Mesenchymal stem cell (in vitro differentiated cells and primary cell): Measurements from ENCODE around the gene SHISA7. TPM values are rescaled to one million over a fixed set of nuclear protein-coding genes. Genes with fewer than 3 reads are reported as not detected.

ENCODE experiments used
- DNase-seq: peaks from one replicate; pipeline ENCODE4 v3.0.0-alpha.2; 2013
- H2AFZ ChIP-seq: one replicate; pipeline ENCODE4 v1.6.1; 2013; ENCODE audit warnings: low read depth, mild to moderate bottlenecking, control low read depth, inconsistent platforms, low read length, moderate library complexity
- H2AK5ac ChIP-seq: 2 replicates; pipeline ENCODE4 v1.6.1; 2013; ENCODE audit warnings: low read length, moderate library complexity, mild to moderate bottlenecking, inconsistent platforms; ENCODE audit not compliant: severe bottlenecking
- H2BK120ac ChIP-seq: one replicate; pipeline ENCODE4 v1.6.1; 2013; ENCODE audit warnings: low read depth, mild to moderate bottlenecking, inconsistent platforms, low read length, moderate library complexity
- H2BK12ac ChIP-seq, 2 experiments: one replicate each; pipeline ENCODE4 v1.6.1; 2013; ENCODE audit warnings: inconsistent platforms in 2 of 2, low read length in 2 of 2, mild to moderate bottlenecking in 2 of 2, moderate library complexity in 2 of 2, control low read depth in 1 of 2
- H2BK15ac ChIP-seq: one replicate; pipeline ENCODE4 v1.6.1; 2013; ENCODE audit warnings: mild to moderate bottlenecking, low read depth, inconsistent platforms; ENCODE audit not compliant: poor library complexity, severe bottlenecking
- H2BK5ac ChIP-seq: 2 replicates; pipeline ENCODE4 v1.6.1; 2013; ENCODE audit warnings: low read depth, mild to moderate bottlenecking, low read length, control low read depth, inconsistent platforms; ENCODE audit not compliant: poor library complexity, severe bottlenecking
- H3K14ac ChIP-seq, 2 experiments: one replicate each; pipeline ENCODE4 v1.6.1; 2013; ENCODE audit warnings: inconsistent platforms in 2 of 2, low read length in 2 of 2, control low read depth in 1 of 2, mild to moderate bottlenecking in 1 of 2, moderate library complexity in 1 of 2
- H3K18ac ChIP-seq, 2 experiments: one replicate each; pipeline ENCODE4 v1.6.1; 2013; ENCODE audit warnings: inconsistent platforms in 2 of 2, low read length in 2 of 2, control low read depth in 1 of 2, low read depth in 1 of 2, mild to moderate bottlenecking in 1 of 2
- H3K23ac ChIP-seq, 2 experiments: one replicate each; pipeline ENCODE4 v1.6.1; 2013; ENCODE audit warnings: inconsistent platforms in 2 of 2, low read length in 2 of 2, mild to moderate bottlenecking in 2 of 2, moderate library complexity in 2 of 2, control low read depth in 1 of 2
- H3K27ac ChIP-seq: 2 replicates; pipeline ENCODE4 v1.5.1; 2013; ENCODE audit warnings: mild to moderate bottlenecking, moderate library complexity, low read length, control low read depth, inconsistent platforms; ENCODE audit not compliant: poor library complexity, severe bottlenecking
- H3K27me3 ChIP-seq, 2 experiments: 2 replicates each; pipeline versions ENCODE4 v1.6.1 to v1.7.0; 2013; ENCODE audit warnings: low read length in 2 of 2, mild to moderate bottlenecking in 2 of 2, moderate library complexity in 2 of 2, control low read depth in 1 of 2, inconsistent platforms in 1 of 2; ENCODE audit not compliant: control insufficient read depth in 1 of 2, insufficient read depth in 1 of 2
- H3K36me3 ChIP-seq, 2 experiments: 2 replicates each; pipeline versions ENCODE4 v1.6.1 to v1.7.0; 2013; ENCODE audit warnings: low read length in 2 of 2, control low read depth in 1 of 2, inconsistent platforms in 1 of 2, low read depth in 1 of 2, mild to moderate bottlenecking in 1 of 2; ENCODE audit not compliant: insufficient read depth in 2 of 2, control insufficient read depth in 1 of 2
- H3K4ac ChIP-seq, 2 experiments: one replicate each; pipeline ENCODE4 v1.6.1; 2013; ENCODE audit warnings: inconsistent platforms in 2 of 2, low read length in 2 of 2, mild to moderate bottlenecking in 2 of 2, moderate library complexity in 2 of 2, control low read depth in 1 of 2, low read depth in 1 of 2
- H3K4me1 ChIP-seq: 2 replicates; pipeline ENCODE4 v1.6.1; 2013; ENCODE audit warnings: low read depth, low read length, control low read depth; ENCODE audit not compliant: control insufficient read depth, insufficient read depth
- H3K4me2 ChIP-seq: 2 replicates; pipeline ENCODE4 v1.6.1; 2013; ENCODE audit warnings: low read length, mild to moderate bottlenecking, inconsistent platforms; ENCODE audit not compliant: poor library complexity, severe bottlenecking
- H3K4me3 ChIP-seq, 2 experiments: 2 replicates each; pipeline versions ENCODE4 v1.5.1 to v1.7.0; 2013; ENCODE audit warnings: low read length in 2 of 2, mild to moderate bottlenecking in 2 of 2, control low read depth in 1 of 2, low read depth in 1 of 2; ENCODE audit not compliant: insufficient read depth in 1 of 2
- H3K79me1 ChIP-seq: replicated peaks from 2 replicates; pipeline ENCODE4 v1.6.1; 2013; ENCODE audit warnings: mild to moderate bottlenecking, control low read depth, low read length, inconsistent platforms; ENCODE audit not compliant: poor library complexity, severe bottlenecking
- H3K9ac ChIP-seq: 2 replicates; pipeline ENCODE4 v1.7.0; 2013; ENCODE audit warnings: mild to moderate bottlenecking, low read length, moderate library complexity
- H3K9me3 ChIP-seq: 2 replicates; pipeline ENCODE4 v1.7.0; 2013; ENCODE audit warnings: mild to moderate bottlenecking, low read length; ENCODE audit not compliant: control insufficient read depth
- H4K8ac ChIP-seq: one replicate; pipeline ENCODE4 v1.6.1; 2013; ENCODE audit warnings: inconsistent platforms, mild to moderate bottlenecking, low read length, moderate library complexity
- H4K91ac ChIP-seq: one replicate; pipeline ENCODE4 v1.6.1; 2013; ENCODE audit warnings: mild to moderate bottlenecking, low read length, inconsistent platforms
- WGBS: methylation state at CpG from one replicate; pipeline ENCODE4 v1.1.7; 2013; ENCODE audit warnings: mixed read lengths; 5-methylcytosine and 5-hydroxymethylcytosine counted together
- polyA plus RNA-seq, 2 experiments: library from polyadenylated mRNA; stranded (reverse); fragments of 200-250 nt; gene quantifications; one replicate each; pipeline ENCODE4 v1.2.3, GENCODE V29; 2013

Gene SHISA7
- polyA plus RNA-seq (2013, experiment 1 of 2): not detected
- polyA plus RNA-seq (2013, experiment 2 of 2): under 0.01 TPM

DNA sequence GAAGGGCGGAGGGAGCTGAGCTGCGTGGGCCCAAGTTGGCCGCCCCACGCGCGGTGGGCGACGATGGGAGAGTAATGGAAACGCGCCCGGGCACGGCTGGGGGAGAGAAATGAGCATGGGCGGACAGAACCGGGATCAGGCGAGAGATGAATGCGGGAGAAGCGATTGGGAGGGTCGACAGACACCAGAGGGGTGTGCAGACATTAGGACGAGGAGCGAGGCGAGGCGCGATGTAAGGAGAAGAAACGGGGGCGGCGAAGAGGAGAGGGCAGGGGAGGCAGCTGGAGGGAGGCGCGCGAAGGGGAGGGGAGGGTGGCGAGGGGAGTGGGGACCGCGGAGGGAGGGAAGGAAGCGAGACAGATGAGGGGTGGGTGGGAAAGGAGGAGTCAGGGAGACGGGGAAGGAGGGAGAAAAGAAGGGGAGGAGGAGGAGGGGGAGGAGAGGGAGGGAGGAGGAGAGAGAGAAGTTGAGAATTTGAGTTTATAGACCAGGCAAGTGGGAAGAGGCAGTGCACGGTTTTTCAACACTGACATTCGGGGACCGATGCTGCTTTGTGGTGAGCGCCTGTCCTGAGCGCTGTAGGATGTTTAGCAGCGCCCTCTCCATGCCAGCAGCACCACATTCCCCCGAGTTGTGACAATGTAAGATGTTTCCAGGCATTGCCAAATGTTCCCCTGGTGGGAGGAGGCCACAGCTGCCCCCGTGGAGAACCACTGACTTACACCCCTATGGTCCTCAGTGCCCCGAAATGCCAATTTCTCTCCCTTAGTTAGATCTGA lies at the start of gene SHISA7:
TSS of gene SHISA7 (minus strand) at position 256 of the 779 bp plus-strand sequence. CDS start 437 bp downstream, outside the sequence.
- Histone ChIP-seq H4K91ac (no peak within 1 kb of the TSS), H3K4me3 (no peak within 1 kb of the TSS), H2AFZ (no peak within 1 kb of the TSS), H3K79me1 (no peaks in the 10 kb centered on the region), H3K4me1 (peaks cover 19% of the 10 kb centered on the region), H2BK5ac (no peak within 1 kb of the TSS), H2AK5ac (no peak within 1 kb of the TSS), H3K27ac (no peak within 1 kb of the TSS), H3K36me3 (peaks cover 0 to 2% of the 10 kb centered on the region in 2 experiments), H3K9me3 (no peaks in the 10 kb centered on the region), H4K8ac (no peak within 1 kb of the TSS), H3K27me3 (peaks cover 81 to 85% of the 10 kb centered on the region in 2 experiments), H3K18ac (no peak within 1 kb of the TSS), H3K23ac (no peak within 1 kb of the TSS), H2BK120ac (no peak within 1 kb of the TSS), H2BK15ac (no peak within 1 kb of the TSS), H3K14ac (no peak within 1 kb of the TSS), H3K4ac (no peak within 1 kb of the TSS), H3K9ac (no peak within 1 kb of the TSS), H3K4me2 (no peak within 1 kb of the TSS), H2BK12ac (no peak within 1 kb of the TSS)
- no peak for DNase-seq
- WGBS: 2% methylated on average over 43 of the region's 43 CpGs

- H3K4me2 ChIP-seq: no peak overlapping the region
- no peak overlapping the region for H2BK15ac ChIP-seq
- no peak for DNase-seq
- no peak overlapping the region for H4K91ac ChIP-seq
- peaks cover 49% of the 10 kb centered on the region for H3K4me1 ChIP-seq
- H3K4ac ChIP-seq: no peak overlapping the region
- H3K23ac ChIP-seq: no peak overlapping the region
- WGBS: 77% methylated on average over 12 of the region's 12 CpGs
- no peak overlapping the region for H2BK5ac ChIP-seq
- H3K27me3 ChIP-seq: no peaks in the 10 kb centered on the region
- peaks cover 19 to 54% of the 10 kb centered on the region in 2 experiments for H3K36me3 ChIP-seq
- no peak overlapping the region for H3K18ac ChIP-seq
- peaks cover 7% of the 10 kb centered on the region for H3K79me1 ChIP-seq
- H3K9ac ChIP-seq: no peak overlapping the region
- H3K4me3 ChIP-seq: no peak overlapping the region
- H3K14ac ChIP-seq: no peak overlapping the region
- no peak overlapping the region for H2BK12ac ChIP-seq
- no peak overlapping the region for H2AFZ ChIP-seq
- no peak overlapping the region for H2BK120ac ChIP-seq
- no peak overlapping the region for H4K8ac ChIP-seq
- no peaks in the 10 kb centered on the region for H3K9me3 ChIP-seq
- no peak overlapping the region for H2AK5ac ChIP-seq
- H3K27ac ChIP-seq: no peak overlapping the region
Observed at GRCh38 chr19:55492362-55492944, 49.4 kb upstream of the SHISA7 start.

DNA sequence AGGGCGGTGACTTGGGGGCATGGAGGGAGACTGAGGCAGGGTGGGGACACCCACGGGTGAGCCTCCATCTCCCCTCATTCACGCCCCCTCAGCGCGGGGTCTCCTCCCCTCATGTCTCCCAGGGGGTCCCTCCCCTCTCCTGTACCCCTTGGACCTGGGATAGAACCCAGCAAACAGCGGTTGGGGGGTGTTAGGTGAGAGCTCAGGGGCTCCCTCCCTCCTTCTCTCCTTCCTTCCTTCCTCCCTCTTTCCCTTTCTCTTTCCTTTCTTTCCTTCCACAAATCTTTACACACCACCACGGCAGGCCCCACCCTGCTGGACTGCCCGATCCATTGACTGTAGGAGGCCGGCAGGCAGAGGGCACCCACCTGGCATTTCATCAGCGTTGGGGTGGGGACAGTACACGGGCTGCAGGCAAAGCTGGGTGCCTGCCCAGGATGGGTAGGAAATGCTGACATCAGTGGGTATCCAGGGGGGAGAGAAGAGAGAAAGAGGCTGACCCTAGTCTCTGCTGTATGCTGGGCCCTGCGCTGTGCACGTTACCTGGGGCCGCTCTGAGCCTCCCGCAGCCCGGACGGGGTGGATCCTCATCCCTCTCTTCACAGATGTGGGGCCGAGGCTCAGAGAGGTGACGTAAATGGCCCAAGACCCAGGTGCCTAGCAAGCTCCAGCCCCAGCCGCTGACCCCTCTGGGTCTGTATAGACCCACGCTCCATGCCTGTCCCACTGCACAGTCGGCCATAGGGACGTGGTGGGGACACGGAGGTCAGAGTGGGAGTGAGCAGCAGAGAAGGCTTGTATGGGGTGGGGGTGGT lies 48.7 kb upstream of the SHISA7 start:
- H3K18ac ChIP-seq: no peak overlapping the region
- no peak overlapping the region for H3K14ac ChIP-seq
- H2BK120ac ChIP-seq: no peak overlapping the region
- H2AFZ ChIP-seq: no peak overlapping the region
- H3K79me1 ChIP-seq: peaks cover 7% of the 10 kb centered on the region
- H3K27ac ChIP-seq: no peak overlapping the region
- peak overlapping the region in 1 of 2 experiments; percentile 27 for H3K23ac ChIP-seq
- H2BK15ac ChIP-seq: no peak overlapping the region
- H2BK5ac ChIP-seq: no peak overlapping the region
- no peaks in the 10 kb centered on the region for H3K27me3 ChIP-seq
- no peak overlapping the region for H4K8ac ChIP-seq
- peak overlapping the region; percentile 63 for H3K9ac ChIP-seq
- peak overlapping the region in 1 of 2 experiments; percentile 18 for H3K4me3 ChIP-seq
- no peak overlapping the region for H2BK12ac ChIP-seq
- H3K4me1 ChIP-seq: peaks cover 56% of the 10 kb centered on the region
- H3K9me3 ChIP-seq: no peaks in the 10 kb centered on the region
- H4K91ac ChIP-seq: no peak overlapping the region
- no peak overlapping the region for H3K4ac ChIP-seq
- no peak for DNase-seq
- 85% methylated on average over 19 of the region's 24 CpGs for WGBS
- peaks cover 12 to 52% of the 10 kb centered on the region in 2 experiments for H3K36me3 ChIP-seq
- no peak overlapping the region for H2AK5ac ChIP-seq
- no peak overlapping the region for H3K4me2 ChIP-seq
